GM12878 (cell line): ENCODE measurements around the gene TIMM10B. TPM values are rescaled to one million over a fixed set of nuclear protein-coding genes. Genes with fewer than 3 reads are reported as not detected.

Experiments used
- ATAC-seq: fragments of 200-7000 bp; cut with Tn5 transposase; 3 replicates; pipeline ENCODE4 v1.9.1; 2020; ENCODE audit warnings: mild to moderate bottlenecking, moderate library complexity
- BruUV-seq: library from RNA; stranded (reverse); fragments of 400-500 nt; replicated peaks from 2 replicates; lab custom pipeline; 2021; lab: Mats Ljungman, UMichigan
- CTCF ChIA-PET: fragments of 300-600 bp; sonication (Branson Sonifier 250); formaldehyde crosslinking; extraction: SDS; loops from one replicate; lab custom pipeline; 2021; ENCODE audit warnings: inconsistent platforms; lab: Yijun Ruan, JAX
- POLR2A ChIA-PET: fragments of 350-600 bp; formaldehyde crosslinking; extraction: SDS; loops from one replicate; lab custom pipeline; 2021; ENCODE audit warnings: inconsistent platforms; lab: Charles Lee
- RAD21 ChIA-PET: fragments of 300-600 bp; sonication (Branson Sonifier 250); formaldehyde crosslinking; loops from one replicate; lab custom pipeline; 2023; ENCODE audit warnings: antibody characterized with exemption; ENCODE audit not compliant: unreplicated experiment; lab: Charles Lee
- SMC1A ChIA-PET: fragments of 300-600 bp; sonication (Branson Sonifier 250); formaldehyde crosslinking; loops from one replicate; lab custom pipeline; 2023; ENCODE audit not compliant: unreplicated experiment, uncharacterized antibody; lab: Charles Lee
- DNase-seq: peaks from one replicate; pipeline ENCODE4 v3.0.0-alpha.2; 2011; ENCODE audit warnings: low read depth, low spot score
- FAIRE-seq: peaks from 3 replicates; lab custom pipeline; 2011; peaks lifted over from hg19 to GRCh38; lab: Jason Lieb, UNC
- H2AFZ ChIP-seq: 2 replicates; pipeline ENCODE4 v1.6.0; 2011; ENCODE audit warnings: low read depth, low read length, control low read depth; ENCODE audit not compliant: control insufficient read depth
- H3K27ac ChIP-seq: 2 replicates; pipeline ENCODE4 v1.5.1; 2011; ENCODE audit warnings: control low read depth; ENCODE audit not compliant: control insufficient read depth, insufficient read depth
- H3K27me3 ChIP-seq, 2 experiments: replicated peaks in 1 of 2; 2 replicates each; pipeline versions ENCODE4 v1.6.0 to v1.6.1; 2011; ENCODE audit warnings: low read length in 1 of 2; ENCODE audit not compliant: control insufficient read depth in 2 of 2, insufficient read depth in 2 of 2
- H3K36me3 ChIP-seq, 2 experiments: 2 replicates each; pipeline ENCODE4 v1.5.1; 2011; ENCODE audit warnings: low read length in 1 of 2; ENCODE audit not compliant: control insufficient read depth in 2 of 2, insufficient read depth in 2 of 2
- H3K4me1 ChIP-seq: 2 replicates; pipeline ENCODE4 v1.6.1; 2011; ENCODE audit warnings: mild to moderate bottlenecking, low read length, moderate library complexity, mixed read lengths; ENCODE audit not compliant: control insufficient read depth, insufficient read depth
- H3K4me2 ChIP-seq: 2 replicates; pipeline ENCODE4 v1.6.0; 2011; ENCODE audit warnings: control low read depth; ENCODE audit not compliant: control insufficient read depth, insufficient read depth
- H3K4me3 ChIP-seq: fragments of 200-600 bp; sonication (generic); 2 replicates; pipeline ENCODE4 v1.5.1; 2016
- H3K79me2 ChIP-seq: 2 replicates; pipeline ENCODE4 v1.6.0; 2011; ENCODE audit warnings: low read length; ENCODE audit not compliant: control insufficient read depth, insufficient read depth
- H3K9ac ChIP-seq: 2 replicates; pipeline ENCODE4 v1.8.0; 2011; ENCODE audit warnings: low read length, control low read depth, mixed read lengths; ENCODE audit not compliant: control insufficient read depth, insufficient read depth
- H3K9me3 ChIP-seq: replicated peaks from 3 replicates; pipeline ENCODE4 v1.5.1; 2011; ENCODE audit warnings: mild to moderate bottlenecking, low read length; ENCODE audit not compliant: control insufficient read depth, insufficient read depth
- H4K20me1 ChIP-seq: 2 replicates; pipeline ENCODE4 v1.6.0; 2011; ENCODE audit not compliant: control insufficient read depth, insufficient read depth
- CBX3 ChIP-seq: fragments of 200-600 bp; sonication (generic); IDR thresholded peaks from 2 replicates; pipeline ENCODE4 v1.6.1; 2016; ENCODE audit warnings: low read depth, borderline replicate concordance
- CHD2 ChIP-seq: IDR thresholded peaks from 2 replicates; pipeline ENCODE4 v1.6.1; 2011; ENCODE audit warnings: low read depth, low read length, improper control_type of control experiment, borderline replicate concordance
- CREM ChIP-seq: IDR thresholded peaks from 2 replicates; pipeline ENCODE4 v1.6.1; 2014; ENCODE audit warnings: antibody characterized with exemption, low read depth
- EGR1 ChIP-seq, 2 experiments: IDR thresholded peaks; 1 replicate in 1 of 2; 2 replicates in 1 of 2; pipeline ENCODE4 v1.6.1; 2011 to 2012; ENCODE audit warnings: low read depth in 2 of 2, low read length in 2 of 2, borderline replicate concordance in 1 of 2, mild to moderate bottlenecking in 1 of 2, moderate library complexity in 1 of 2
- EZH2 ChIP-seq: IDR thresholded peaks from 2 replicates; pipeline ENCODE4 v1.6.1; 2012; ENCODE audit warnings: low read depth, mild to moderate bottlenecking, control low read depth, inconsistent platforms, low read length, borderline replicate concordance; ENCODE audit not compliant: control insufficient read depth
- MEF2A ChIP-seq: IDR thresholded peaks from 2 replicates; pipeline ENCODE4 v1.6.1; 2011; ENCODE audit warnings: low read depth, mild to moderate bottlenecking, low read length, moderate library complexity; ENCODE audit not compliant: insufficient read depth
- MEF2B ChIP-seq: fragments of 450-650 bp; IDR thresholded peaks from 2 replicates; pipeline ENCODE4 v1.6.1; 2018; ENCODE audit warnings: mild to moderate bottlenecking, moderate library complexity; ENCODE audit not compliant: partially characterized antibody, poor library complexity, severe bottlenecking
- MYC ChIP-seq: IDR thresholded peaks from 2 replicates; pipeline ENCODE4 v1.6.1; 2011; ENCODE audit warnings: mild to moderate bottlenecking, low read length, moderate library complexity, inconsistent platforms; ENCODE audit not compliant: insufficient read depth, insufficient replicate concordance, insufficient read length, severe bottlenecking
- NFYB ChIP-seq: IDR thresholded peaks from 2 replicates; pipeline ENCODE4 v1.6.1; 2011; ENCODE audit warnings: low read depth, mild to moderate bottlenecking, low read length, improper control_type of control experiment, moderate library complexity; ENCODE audit not compliant: insufficient read depth
- NR2F1 ChIP-seq: fragments of 450-650 bp; conservative IDR thresholded peaks from 2 replicates; pipeline ENCODE4 v1.6.1; 2017; ENCODE audit warnings: mild to moderate bottlenecking
- PAX8 ChIP-seq: fragments of 450-650 bp; IDR thresholded peaks from 2 replicates; pipeline ENCODE4 v1.6.1; 2017; ENCODE audit warnings: mild to moderate bottlenecking, moderate library complexity
- SIN3A ChIP-seq: IDR thresholded peaks from 2 replicates; pipeline ENCODE4 v1.6.1; 2012; ENCODE audit warnings: low read depth, low read length, improper control_type of control experiment
- STAT1 ChIP-seq: fragments of 450-650 bp; conservative IDR thresholded peaks from 2 replicates; pipeline ENCODE4 v1.6.1; 2014; ENCODE audit warnings: antibody characterized with exemption, mild to moderate bottlenecking
- TARDBP ChIP-seq: IDR thresholded peaks from 2 replicates; pipeline ENCODE4 v1.6.1; 2016; ENCODE audit warnings: borderline replicate concordance
- ZNF207 ChIP-seq: fragments of 450-650 bp; IDR thresholded peaks from 2 replicates; pipeline ENCODE4 v1.6.1; 2014; ENCODE audit warnings: antibody characterized with exemption, mild to moderate bottlenecking, borderline replicate concordance
- ZNF217 ChIP-seq: fragments of 450-650 bp; IDR thresholded peaks from 2 replicates; pipeline ENCODE4 v1.6.1; 2017; ENCODE audit warnings: antibody characterized with exemption, mild to moderate bottlenecking
- WGBS: methylation state at CpG from one replicate; pipeline ENCODE4 v1.1.6; 2016; ENCODE audit warnings: low lambda C conversion rate; ENCODE audit not compliant: insufficient replicate concordance, insufficient coverage; ENCODE audit errors: missing lambda C conversion rate; 5-methylcytosine and 5-hydroxymethylcytosine counted together
- in situ Hi-C: fragments of 300-500 bp; cut with MboI; formaldehyde crosslinking; loops from 9 replicates; pipeline ENCODE4 v1.14.3; 2018; ENCODE audit warnings: mixed read lengths
- intact Hi-C: fragments of 100-400 bp; cut with micrococcal nuclease; formaldehyde crosslinking; loops from one replicate; pipeline ENCODE4 v1.14.2; 2022; ENCODE audit not compliant: unreplicated experiment
- polyA plus RNA-seq, 11 experiments: library from polyadenylated mRNA; depleted of rRNA in 4 of 11; unstranded in 6 of 11; stranded (reverse) in 5 of 11; fragments of >200 nt; fragmentation: Nextera tagmentation in 4 of 11; fragmentation: Illumina TruSeq in 1 of 11; extraction: Ambion mirVana in 4 of 11; extraction: Trizol in 1 of 11; gene quantifications; 1 replicate in 1 of 11; 2 replicates in 10 of 11; pipeline versions ENCODE4 v1.2.1 to v1.2.3, GENCODE V29; 2011 to 2016; ENCODE audit warnings: inconsistent platforms in 2 of 11, missing spikeins in 2 of 11, low read depth in 1 of 11
- total RNA-seq, 4 experiments: library from RNA; depleted of rRNA in 3 of 4; stranded (reverse); fragments of >200 nt in 3 of 4; fragmentation: Illumina TruSeq in 1 of 4; extraction: Trizol in 1 of 4; gene quantifications; 2 replicates each; pipeline versions ENCODE4 v1.2.1 to v1.2.3, GENCODE V29; 2013 to 2021

Gene TIMM10B
- total and polyA plus RNA-seq, 10 of the 15 experiments (the other 5 are each of a cell fraction or from before 2014, with no cell fraction given): 30.3 to 126 (median 53.1) TPM

- H3K9ac ChIP-seq: no peak overlapping the region
- no TSS peak for BruUV-seq
- RAD21 ChIA-PET: interaction anchor here (2.1 kb wide), 1 partner anchor 77 kb away, joined by 5 read pairs; no protein-coding TSS in a partner anchor
- no peaks in the 10 kb centered on the region for H3K9me3 ChIP-seq
- intact Hi-C loops: no loop called here
- no peaks in the 10 kb centered on the region for H3K27me3 ChIP-seq
- no peaks in the 10 kb centered on the region for H3K4me1 ChIP-seq
- no peaks in the 10 kb centered on the region; a peak in 1 of 4 replicates for H3K36me3 ChIP-seq
- no peak overlapping the region for H2AFZ ChIP-seq
- H3K27ac ChIP-seq: no peak overlapping the region
- no peak overlapping the region for H3K4me3 ChIP-seq
- ATAC-seq (no peak), FAIRE-seq (no peak), DNase-seq (no peak)
- TF ChIP-seq NFYB (no peak), MEF2B (no peak), PAX8 (no peak), CREM (no peak), ZNF207 (no peak)
- CTCF ChIA-PET: no interaction called here
- H3K79me2 ChIP-seq: no peaks in the 10 kb centered on the region
- in situ Hi-C loops: no loop called here
- no peak overlapping the region for H3K4me2 ChIP-seq
- POLR2A ChIA-PET: no interaction called here
- SMC1A ChIA-PET: interaction anchor here (1.0 to 2.1 kb wide), 2 partner anchors 10 to 77 kb away, joined by 3 to 8 read pairs; no protein-coding TSS in a partner anchor
- no peaks in the 10 kb centered on the region for H4K20me1 ChIP-seq
- 93% methylated on average over 52 of the region's 56 CpGs for whole genome bisulfite sequencing
These were observed 24.8 kb upstream of the TIMM10B start for GRCh38 chr11:6456361-6457073.

DNA sequence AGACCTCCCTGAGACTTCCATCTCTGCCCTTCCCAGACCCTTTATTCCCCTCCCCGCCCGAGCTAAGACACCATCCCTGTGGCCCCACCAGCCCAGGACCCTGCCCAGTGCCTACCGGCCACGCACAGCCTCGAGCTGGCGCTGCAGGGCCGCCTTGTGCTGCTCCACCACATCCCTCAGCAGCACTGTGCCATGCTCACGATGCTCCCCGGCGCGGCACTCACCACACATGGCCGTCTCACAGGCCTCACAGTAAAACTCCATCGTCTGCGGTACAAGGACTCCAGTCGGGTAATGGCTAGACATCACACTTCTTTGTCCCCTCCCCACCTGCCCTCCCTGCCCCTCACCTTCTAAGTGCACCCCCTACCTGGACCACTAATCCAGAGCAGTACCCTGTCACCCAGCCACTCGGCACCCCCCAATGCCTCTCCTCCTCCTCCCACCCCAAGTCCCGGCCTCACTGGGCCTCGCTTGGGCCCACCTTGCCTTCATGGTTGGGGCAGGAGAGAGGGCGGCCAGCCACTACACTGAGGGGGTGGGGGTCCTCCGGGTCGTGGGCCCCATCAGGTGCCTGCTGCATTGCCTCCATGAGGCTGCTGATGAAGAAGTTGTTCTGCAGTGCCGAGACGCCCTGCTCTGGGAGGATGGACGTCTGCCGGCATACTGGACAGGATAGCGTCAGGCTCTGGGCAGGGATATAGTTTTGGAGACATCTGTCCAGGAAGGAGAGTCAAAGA, 23.6 kb upstream of the TIMM10B start:
- no peaks in the 10 kb centered on the region for H3K9me3 ChIP-seq
- intact Hi-C loops: no loop called here
- 76% methylated on average over 25 of the region's 26 CpGs for WGBS
- RAD21 ChIA-PET: interaction anchor here (0.8 kb wide), 1 partner anchor 79 kb away, joined by 3 read pairs; no protein-coding TSS in a partner anchor
- no peaks in the 10 kb centered on the region for H3K4me1 ChIP-seq
- no TSS peak for BruUV-seq
- no peaks in the 10 kb centered on the region for H3K27me3 ChIP-seq
- H3K79me2 ChIP-seq: no peaks in the 10 kb centered on the region
- ATAC-seq: no peak
- CTCF ChIA-PET: no interaction called here
- H4K20me1 ChIP-seq: no peaks in the 10 kb centered on the region
- SMC1A ChIA-PET: no interaction called here
- no peak for FAIRE-seq
- TF ChIP-seq MYC (no peak), ZNF217 (no peak), MEF2A (no peak), STAT1 (no peak), NR2F1 (no peak), CHD2 (no peak), CBX3 (no peak), SIN3A (no peak), EZH2 (no peak), TARDBP (no peak), EGR1 (IDR thresholded peaks at IDR 0.05; ENCODE audit: borderline replicate concordance in 1 of 2, low read depth in 2 of 2, low read length in 2 of 2) (no peak)
- POLR2A ChIA-PET: no interaction called here
- no peak overlapping the region for H3K27ac ChIP-seq
- H3K9ac ChIP-seq: no peak overlapping the region
- no peak overlapping the region for H3K4me2 ChIP-seq
- no peak overlapping the region for H2AFZ ChIP-seq
- H3K36me3 ChIP-seq: no peaks in the 10 kb centered on the region; a peak in 1 of 4 replicates
- in situ Hi-C loops: no loop called here
- DNase-seq: no peak
- no peak overlapping the region for H3K4me3 ChIP-seq
